Liver (tissue), 9 donors: Measurements from ENCODE around the gene CLMN. TPM values are rescaled to one million over a fixed set of nuclear protein-coding genes. Genes with fewer than 3 reads are reported as not detected.

Experiments
- DNase-seq: peaks from one replicate; pipeline ENCODE4 v3.0.0-alpha.2; 2017; ENCODE audit warnings: low spot score
- H3K27ac ChIP-seq, 2 donors: one replicate each; pipeline ENCODE4 v1.7.0; 2013; ENCODE audit warnings: inconsistent platforms in 2 of 2, low read length in 2 of 2, control low read depth in 1 of 2, low read depth in 1 of 2, mild to moderate bottlenecking in 1 of 2
- H3K27me3 ChIP-seq, 4 donors: one replicate each; pipeline versions ENCODE4 v1.6.1 to v1.7.0; 2013; ENCODE audit warnings: low read length in 3 of 4, inconsistent platforms in 1 of 4, mild to moderate bottlenecking in 1 of 4, moderate library complexity in 1 of 4; ENCODE audit not compliant: control insufficient read depth in 4 of 4, insufficient read depth in 4 of 4
- H3K36me3 ChIP-seq, 4 donors: one replicate each; pipeline versions ENCODE4 v1.6.1 to v1.7.0; 2013; ENCODE audit warnings: low read length in 3 of 4, mild to moderate bottlenecking in 3 of 4, low read depth in 1 of 4, moderate library complexity in 1 of 4; ENCODE audit not compliant: control insufficient read depth in 4 of 4, insufficient read depth in 3 of 4
- H3K4me1 ChIP-seq, 4 donors: one replicate each; pipeline versions ENCODE4 v1.6.1 to v1.7.0; 2013; ENCODE audit warnings: low read length in 3 of 4, mild to moderate bottlenecking in 3 of 4, moderate library complexity in 1 of 4; ENCODE audit not compliant: control insufficient read depth in 4 of 4, insufficient read depth in 4 of 4
- H3K4me3 ChIP-seq, 3 donors: one replicate each; pipeline versions ENCODE4 v1.6.1 to v1.7.0; 2013; ENCODE audit warnings: low read length in 3 of 3, control low read depth in 1 of 3, low read depth in 1 of 3, mild to moderate bottlenecking in 1 of 3
- H3K9ac ChIP-seq, 2 donors: one replicate each; pipeline ENCODE4 v1.7.0; 2013; ENCODE audit warnings: low read length in 2 of 2, mild to moderate bottlenecking in 2 of 2, moderate library complexity in 2 of 2, control low read depth in 1 of 2, low read depth in 1 of 2
- H3K9me3 ChIP-seq, 4 donors: one replicate each; pipeline versions ENCODE4 v1.6.1 to v1.7.0; 2013; ENCODE audit warnings: low read length in 3 of 4; ENCODE audit not compliant: control insufficient read depth in 4 of 4
- EGR1 ChIP-seq, 2 donors: IDR thresholded peaks; 2 replicates each; pipeline ENCODE4 v1.6.1; 2016 to 2018; ENCODE audit warnings: antibody characterized with exemption in 2 of 2, low read depth in 2 of 2
- FOXA1 ChIP-seq: IDR thresholded peaks from 2 replicates; pipeline ENCODE4 v1.6.1; 2016; ENCODE audit warnings: antibody characterized with exemption
- GABPA ChIP-seq, 2 donors: IDR thresholded peaks in 1 of 2; conservative IDR thresholded peaks in 1 of 2; 2 replicates each; pipeline ENCODE4 v1.6.1; 2016; ENCODE audit warnings: antibody characterized with exemption in 2 of 2, mild to moderate bottlenecking in 1 of 2, moderate library complexity in 1 of 2
- HNF4A ChIP-seq, 2 donors: conservative IDR thresholded peaks; 2 replicates each; pipeline ENCODE4 v1.6.1; 2016; ENCODE audit warnings: antibody characterized with exemption in 2 of 2, mild to moderate bottlenecking in 2 of 2
- HNF4G ChIP-seq: IDR thresholded peaks from 2 replicates; pipeline ENCODE4 v1.6.1; 2016; ENCODE audit warnings: antibody characterized with exemption
- JUND ChIP-seq, 2 donors: IDR thresholded peaks; 2 replicates each; pipeline ENCODE4 v1.6.1; 2016; ENCODE audit warnings: antibody characterized with exemption in 2 of 2
- NR2F2 ChIP-seq: IDR thresholded peaks from 2 replicates; pipeline ENCODE4 v1.6.1; 2016; ENCODE audit warnings: antibody characterized with exemption
- RAD21 ChIP-seq, 2 donors: IDR thresholded peaks; 2 replicates each; pipeline ENCODE4 v1.6.1; 2016; ENCODE audit warnings: antibody characterized with exemption in 2 of 2, mild to moderate bottlenecking in 2 of 2
- RXRA ChIP-seq, 2 donors: IDR thresholded peaks; 2 replicates each; pipeline ENCODE4 v1.6.1; 2017 to 2018; ENCODE audit warnings: antibody characterized with exemption in 2 of 2, mild to moderate bottlenecking in 1 of 2
- SP1 ChIP-seq: IDR thresholded peaks from 2 replicates; pipeline ENCODE4 v1.6.1; 2018; ENCODE audit warnings: antibody characterized with exemption, mild to moderate bottlenecking
- TAF1 ChIP-seq: conservative IDR thresholded peaks from 2 replicates; pipeline ENCODE4 v1.6.1; 2016; ENCODE audit warnings: antibody characterized with exemption, mild to moderate bottlenecking
- YY1 ChIP-seq: IDR thresholded peaks from 2 replicates; pipeline ENCODE4 v1.6.1; 2016; ENCODE audit warnings: antibody characterized with exemption, mild to moderate bottlenecking
- WGBS: extraction: QIAGEN DNeasy Blood & Tissue Kit; methylation state at CpG from one replicate; pipeline ENCODE4 v1.1.7; 2013; 5-methylcytosine and 5-hydroxymethylcytosine counted together
- polyA plus RNA-seq, 2 donors: library from polyadenylated mRNA; stranded (reverse) in 1 of 2; unstranded in 1 of 2; fragments of 200-250 nt in 1 of 2; fragments of >200 nt in 1 of 2; fragmentation: Nextera tagmentation in 1 of 2; extraction: Ambion mirVana in 1 of 2; gene quantifications; one replicate each; pipeline versions ENCODE4 v1.2.1 to v1.2.3, GENCODE V29; 2013 to 2015
- total RNA-seq, 2 donors: library from RNA; depleted of rRNA; stranded (reverse); fragments of >200 nt; gene quantifications; one replicate each; pipeline ENCODE4 v1.2.3, GENCODE V29; 2014
- TF ChIP-seq, protein P1 (sequence below): IDR thresholded peaks from 2 replicates; pipeline ENCODE4 v1.6.1; 2016; ENCODE audit warnings: antibody characterized with exemption, mild to moderate bottlenecking
- TF ChIP-seq, protein P2 (sequence below): IDR thresholded peaks from 2 replicates; pipeline ENCODE4 v1.6.1; 2016; ENCODE audit warnings: antibody characterized with exemption
- TF ChIP-seq, protein P3 (sequence below): IDR thresholded peaks from 2 replicates; pipeline ENCODE4 v1.6.1; 2016; ENCODE audit warnings: antibody characterized with exemption
- TF ChIP-seq, protein P4 (sequence below): IDR thresholded peaks from 2 replicates; pipeline ENCODE4 v1.6.1; 2016; ENCODE audit warnings: antibody characterized with exemption
- donor health status: healthy.
- donor health status: healthy.
- donor health status: healthy.
- donor health status: healthy.
- donor health status: healthy.

CLMN gene
- total and polyA plus RNA-seq, 4 donors: 6.0 to 41.1 (median 24.1) TPM

DNA sequence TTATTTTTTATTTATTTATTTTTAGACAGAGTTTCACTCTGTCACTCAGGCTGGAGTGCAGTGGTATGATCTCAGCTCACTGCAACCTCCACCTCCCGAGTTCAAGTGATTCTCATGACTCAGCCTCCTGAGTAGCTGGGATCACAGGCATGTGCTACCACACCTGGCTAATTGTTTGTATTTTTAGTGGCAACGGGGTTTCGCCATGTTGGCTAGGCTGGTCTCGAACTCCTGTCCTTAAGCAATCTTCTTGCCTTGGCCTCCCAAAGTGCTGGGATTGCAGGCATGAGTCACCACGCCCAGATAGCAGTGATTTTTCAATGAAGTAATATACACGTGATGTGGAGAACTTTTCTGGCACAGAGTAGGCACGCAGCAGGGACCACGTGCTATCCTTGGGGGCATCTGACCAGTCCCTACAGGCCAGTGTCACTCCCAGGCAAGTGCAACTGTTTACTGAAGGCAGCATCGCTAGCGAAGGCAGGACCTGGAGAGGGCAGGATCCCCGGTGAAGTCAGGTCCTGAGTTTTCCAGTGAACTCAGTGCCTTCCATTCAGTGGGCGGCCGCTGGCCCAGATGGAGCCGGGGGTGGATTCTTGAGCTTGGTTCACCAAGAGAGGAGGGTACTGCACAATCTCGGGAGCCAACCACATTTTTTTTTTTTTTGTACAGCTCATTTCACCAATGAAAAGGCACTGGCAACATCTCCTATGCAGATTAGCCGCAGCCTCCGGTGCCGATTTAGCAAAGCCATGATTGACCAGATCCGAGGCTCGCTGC is 11.1 kb upstream of the CLMN start:
- H3K27ac ChIP-seq: peak overlapping the region; percentile 1 to 48
- no peak for DNase-seq
- H3K4me3 ChIP-seq: no peak overlapping the region
- WGBS: 85% methylated on average over 20 of the region's 20 CpGs
- H3K9me3 ChIP-seq: no peaks in the 10 kb centered on the region
- H3K4me1 ChIP-seq: peaks cover 11 to 20% (median 17%) of the 10 kb centered on the region in 4 donors
- no peak overlapping the region for H3K9ac ChIP-seq
- no peaks in the 10 kb centered on the region for H3K36me3 ChIP-seq
- H3K27me3 ChIP-seq: no peaks in the 10 kb centered on the region
- peak; percentile 49 to 74 for TF ChIP-seq RXRA (IDR thresholded peaks at IDR 0.05)
- TF ChIP-seq HNF4A (conservative IDR thresholded peaks at IDR 0.05): peak; percentile 36 to 41
- peak; percentile 65 for TF ChIP-seq SP1
- TF ChIP-seq YY1: no peak
- peak in 1 of 2 donors; percentile 64 for TF ChIP-seq JUND (IDR thresholded peaks at IDR 0.05)
- no peak for TF ChIP-seq NR2F2

DNA sequence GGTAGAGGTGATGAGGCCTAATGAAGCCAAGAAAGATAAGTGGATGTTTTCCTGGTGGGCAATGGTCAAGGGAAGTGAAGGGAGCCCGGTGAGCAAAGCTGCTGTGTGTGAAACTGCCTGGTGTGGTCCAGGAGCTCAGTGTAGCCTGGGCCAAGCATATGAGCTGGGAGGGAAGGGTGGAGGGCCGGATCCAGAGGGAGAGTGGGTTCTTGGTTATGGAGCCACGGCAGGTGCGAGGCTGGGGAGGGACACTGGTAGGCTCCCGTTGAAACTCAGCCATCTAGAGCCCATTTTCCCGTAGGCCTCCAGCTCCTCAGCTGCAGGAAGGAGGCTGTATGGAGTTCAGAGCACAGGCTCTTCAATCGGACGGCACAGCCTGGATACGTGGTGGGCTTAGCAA is 10.2 kb upstream of the CLMN start:
- Histone ChIP-seq H3K9ac (no peak overlapping the region), H3K4me3 (no peak overlapping the region), H3K4me1 (peaks cover 11 to 20% (median 17%) of the 10 kb centered on the region in 4 donors), H3K27me3 (no peaks in the 10 kb centered on the region), H3K36me3 (no peaks in the 10 kb centered on the region), H3K9me3 (no peaks in the 10 kb centered on the region), H3K27ac (no peak overlapping the region)
- DNase-seq: no peak
- TF ChIP-seq EGR1 (IDR thresholded peaks at IDR 0.05; ENCODE audit: low read depth in 2 of 2) (no peak), HNF4G (no peak), TAF1 (no peak), FOXA1 (no peak), NR2F2 (no peak), GABPA (IDR thresholded peaks at IDR 0.05 in 1 of 2, conservative IDR thresholded peaks at IDR 0.05 in 1 of 2) (no peak), JUND (IDR thresholded peaks at IDR 0.05) (no peak), YY1 (no peak), RXRA (IDR thresholded peaks at IDR 0.05) (no peak), SP1 (no peak), RAD21 (IDR thresholded peaks at IDR 0.05) (no peak)
- TF ChIP-seq, protein P1, sequence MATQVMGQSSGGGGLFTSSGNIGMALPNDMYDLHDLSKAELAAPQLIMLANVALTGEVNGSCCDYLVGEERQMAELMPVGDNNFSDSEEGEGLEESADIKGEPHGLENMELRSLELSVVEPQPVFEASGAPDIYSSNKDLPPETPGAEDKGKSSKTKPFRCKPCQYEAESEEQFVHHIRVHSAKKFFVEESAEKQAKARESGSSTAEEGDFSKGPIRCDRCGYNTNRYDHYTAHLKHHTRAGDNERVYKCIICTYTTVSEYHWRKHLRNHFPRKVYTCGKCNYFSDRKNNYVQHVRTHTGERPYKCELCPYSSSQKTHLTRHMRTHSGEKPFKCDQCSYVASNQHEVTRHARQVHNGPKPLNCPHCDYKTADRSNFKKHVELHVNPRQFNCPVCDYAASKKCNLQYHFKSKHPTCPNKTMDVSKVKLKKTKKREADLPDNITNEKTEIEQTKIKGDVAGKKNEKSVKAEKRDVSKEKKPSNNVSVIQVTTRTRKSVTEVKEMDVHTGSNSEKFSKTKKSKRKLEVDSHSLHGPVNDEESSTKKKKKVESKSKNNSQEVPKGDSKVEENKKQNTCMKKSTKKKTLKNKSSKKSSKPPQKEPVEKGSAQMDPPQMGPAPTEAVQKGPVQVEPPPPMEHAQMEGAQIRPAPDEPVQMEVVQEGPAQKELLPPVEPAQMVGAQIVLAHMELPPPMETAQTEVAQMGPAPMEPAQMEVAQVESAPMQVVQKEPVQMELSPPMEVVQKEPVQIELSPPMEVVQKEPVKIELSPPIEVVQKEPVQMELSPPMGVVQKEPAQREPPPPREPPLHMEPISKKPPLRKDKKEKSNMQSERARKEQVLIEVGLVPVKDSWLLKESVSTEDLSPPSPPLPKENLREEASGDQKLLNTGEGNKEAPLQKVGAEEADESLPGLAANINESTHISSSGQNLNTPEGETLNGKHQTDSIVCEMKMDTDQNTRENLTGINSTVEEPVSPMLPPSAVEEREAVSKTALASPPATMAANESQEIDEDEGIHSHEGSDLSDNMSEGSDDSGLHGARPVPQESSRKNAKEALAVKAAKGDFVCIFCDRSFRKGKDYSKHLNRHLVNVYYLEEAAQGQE: no peak
- TF ChIP-seq, protein P2, sequence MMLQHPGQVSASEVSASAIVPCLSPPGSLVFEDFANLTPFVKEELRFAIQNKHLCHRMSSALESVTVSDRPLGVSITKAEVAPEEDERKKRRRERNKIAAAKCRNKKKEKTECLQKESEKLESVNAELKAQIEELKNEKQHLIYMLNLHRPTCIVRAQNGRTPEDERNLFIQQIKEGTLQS: no peak
- TF ChIP-seq, protein P3, sequence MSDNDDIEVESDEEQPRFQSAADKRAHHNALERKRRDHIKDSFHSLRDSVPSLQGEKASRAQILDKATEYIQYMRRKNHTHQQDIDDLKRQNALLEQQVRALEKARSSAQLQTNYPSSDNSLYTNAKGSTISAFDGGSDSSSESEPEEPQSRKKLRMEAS: no peak
- TF ChIP-seq, protein P4, sequence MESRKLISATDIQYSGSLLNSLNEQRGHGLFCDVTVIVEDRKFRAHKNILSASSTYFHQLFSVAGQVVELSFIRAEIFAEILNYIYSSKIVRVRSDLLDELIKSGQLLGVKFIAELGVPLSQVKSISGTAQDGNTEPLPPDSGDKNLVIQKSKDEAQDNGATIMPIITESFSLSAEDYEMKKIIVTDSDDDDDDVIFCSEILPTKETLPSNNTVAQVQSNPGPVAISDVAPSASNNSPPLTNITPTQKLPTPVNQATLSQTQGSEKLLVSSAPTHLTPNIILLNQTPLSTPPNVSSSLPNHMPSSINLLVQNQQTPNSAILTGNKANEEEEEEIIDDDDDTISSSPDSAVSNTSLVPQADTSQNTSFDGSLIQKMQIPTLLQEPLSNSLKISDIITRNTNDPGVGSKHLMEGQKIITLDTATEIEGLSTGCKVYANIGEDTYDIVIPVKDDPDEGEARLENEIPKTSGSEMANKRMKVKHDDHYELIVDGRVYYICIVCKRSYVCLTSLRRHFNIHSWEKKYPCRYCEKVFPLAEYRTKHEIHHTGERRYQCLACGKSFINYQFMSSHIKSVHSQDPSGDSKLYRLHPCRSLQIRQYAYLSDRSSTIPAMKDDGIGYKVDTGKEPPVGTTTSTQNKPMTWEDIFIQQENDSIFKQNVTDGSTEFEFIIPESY: no peak
- WGBS: 95% methylated on average over 9 of the region's 9 CpGs
